T-helper 9 cell (primary cell): ENCODE measurements around the gene PEPD.

Experiments used
- DNase-seq: peaks from one replicate; pipeline ENCODE4 v3.0.0-alpha.2; 2020

The PEPD gene

DNA sequence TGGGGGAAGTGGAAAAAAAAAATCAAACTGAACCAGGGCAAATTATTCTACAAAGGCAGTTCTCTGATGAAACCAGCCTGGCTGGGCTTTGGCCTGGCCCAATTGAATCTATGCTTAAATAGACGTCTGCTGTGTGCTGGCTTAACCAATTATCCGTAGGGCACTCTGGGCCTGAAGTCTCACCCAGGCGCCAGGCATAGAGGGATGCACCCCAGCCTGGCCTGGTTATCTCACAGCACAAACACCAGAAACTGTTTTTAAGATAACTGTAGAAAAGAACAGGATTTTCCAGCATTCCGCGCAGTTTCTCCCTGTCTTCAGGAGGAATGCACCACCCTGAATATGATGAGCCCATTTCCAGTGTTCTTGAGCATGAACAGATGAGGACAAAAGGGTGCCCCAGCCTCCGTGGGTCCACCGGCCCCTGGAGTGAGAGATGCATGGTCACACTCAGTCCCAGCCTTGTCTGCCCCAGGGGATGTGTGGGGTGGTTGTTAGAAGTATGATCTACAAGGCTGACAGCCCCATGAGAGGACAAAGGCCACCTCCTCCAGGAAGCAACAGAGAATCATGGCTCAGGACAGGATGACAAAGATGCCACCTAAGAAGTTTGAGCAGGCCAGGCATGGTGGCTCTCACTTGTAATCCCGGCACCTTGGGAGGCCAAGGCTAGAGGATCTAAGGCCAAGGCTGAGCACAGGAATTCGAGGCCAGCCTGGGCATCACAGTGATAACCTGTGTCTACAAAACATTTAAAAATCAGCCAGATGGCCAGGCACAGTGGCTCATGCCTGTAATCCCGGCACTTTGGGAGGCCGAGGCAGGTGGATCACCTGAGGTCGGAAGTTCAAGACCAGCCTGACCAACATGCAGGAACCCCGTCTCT, 50.2 kb downstream of the PEPD start:
- no peak for DNase-seq

GRCh38 chr19:33470686-33471085, 50.9 kb downstream of the PEPD start:
- no peak for DNase-seq

DNA sequence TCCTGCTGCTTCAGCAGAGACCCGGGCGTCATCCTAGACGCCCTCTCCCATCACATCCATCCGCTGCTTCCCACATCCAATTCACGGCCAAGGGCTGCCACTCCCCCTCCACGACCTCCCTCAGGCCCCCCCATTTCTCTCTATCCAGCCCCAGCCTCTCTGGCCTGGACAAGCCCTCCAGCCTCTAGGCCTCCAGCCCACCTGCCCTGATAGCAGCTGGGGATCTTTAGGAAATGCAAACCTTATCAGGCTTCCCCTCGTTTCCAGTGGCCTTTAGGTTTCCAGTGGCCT, 51.6 kb downstream of the PEPD start:
- DNase-seq = no peak

- no peak for DNase-seq
Observed at GRCh38 chr19:33469171-33470039, 52.2 kb downstream of the PEPD start.

DNA sequence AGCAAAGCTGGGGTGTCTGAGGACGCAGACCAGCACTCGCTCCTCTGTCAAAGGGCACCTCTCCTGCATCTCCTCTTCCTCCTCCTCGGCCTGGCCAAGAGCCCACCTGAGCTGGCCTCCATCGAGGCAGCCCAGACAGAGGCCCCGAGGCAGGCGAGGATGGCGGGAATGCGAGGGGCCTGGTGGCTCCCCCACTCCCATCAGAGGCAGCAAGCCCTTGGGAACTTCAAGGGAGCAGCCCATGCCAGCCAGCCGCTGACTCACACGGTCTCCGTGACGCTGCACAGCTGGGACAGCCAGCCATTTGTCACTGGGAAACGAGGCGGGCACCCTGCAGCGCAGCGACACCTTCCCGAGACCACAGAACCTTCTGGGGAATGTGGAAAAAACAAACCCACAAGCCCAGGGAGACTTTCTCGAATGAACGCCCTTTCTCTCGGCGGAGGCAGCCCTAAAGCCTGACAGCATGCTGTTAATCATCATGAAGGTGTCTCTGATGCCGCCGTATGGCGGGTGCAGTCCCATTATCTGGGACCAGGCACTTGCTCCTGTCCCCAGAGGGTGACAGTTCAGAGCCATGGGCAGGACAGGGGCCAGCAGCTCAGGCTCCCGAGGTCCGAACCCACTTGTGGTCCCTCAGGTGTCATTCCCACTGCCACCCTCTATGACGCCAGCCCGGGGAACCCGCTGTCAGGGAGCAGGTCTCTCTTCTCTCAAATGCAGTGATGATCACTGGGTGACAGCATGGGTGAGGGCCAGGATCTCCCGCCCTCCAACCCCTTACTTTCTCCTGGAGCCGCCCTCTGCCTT, 53.0 kb downstream of the PEPD start:
- DNase-seq = no peak

DNA sequence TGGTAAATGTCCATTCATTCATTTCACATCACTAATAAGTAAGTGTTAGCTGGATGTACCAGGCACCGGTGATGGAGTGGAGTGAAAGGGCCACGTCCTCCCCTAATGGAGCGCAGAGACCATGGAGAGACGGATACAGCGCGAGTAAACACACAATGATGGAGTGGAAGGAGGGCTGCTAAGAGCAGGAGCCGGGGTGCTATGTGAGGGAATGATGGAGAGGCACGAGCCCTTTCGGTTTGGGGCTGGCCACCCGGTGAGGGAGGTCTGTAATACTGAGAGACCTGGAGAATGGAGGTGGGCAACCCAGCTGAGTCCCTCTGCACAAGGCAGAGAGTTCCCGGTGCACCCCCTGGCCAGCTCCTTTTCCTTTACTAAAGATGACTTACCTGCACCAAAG, 53.7 kb downstream of the PEPD start:
- DNase-seq = no peak

DNA sequence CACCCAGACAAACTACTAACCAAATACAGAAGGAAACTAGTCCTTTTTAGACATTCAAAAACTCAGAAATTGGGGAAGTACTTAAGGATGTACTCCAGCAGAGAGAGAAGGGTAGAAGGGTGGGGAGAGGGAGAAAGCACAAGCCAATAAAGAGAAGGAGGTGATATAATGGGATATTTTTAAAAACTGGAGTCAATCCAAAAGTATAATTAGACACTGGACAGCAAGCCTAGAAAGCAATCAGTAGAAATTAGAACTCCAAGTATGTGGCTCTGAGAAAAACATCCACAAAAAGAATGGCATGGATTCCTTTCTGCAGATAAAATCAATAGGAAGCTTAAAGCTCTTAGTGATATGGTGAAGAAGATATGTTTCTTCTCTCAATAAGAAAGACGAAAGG, 55.8 kb downstream of the PEPD start:
- DNase-seq = no peak

- DNase-seq = no peak
Observed at GRCh38 chr19:33465371-33465770, 56.2 kb downstream of the PEPD start.

DNA sequence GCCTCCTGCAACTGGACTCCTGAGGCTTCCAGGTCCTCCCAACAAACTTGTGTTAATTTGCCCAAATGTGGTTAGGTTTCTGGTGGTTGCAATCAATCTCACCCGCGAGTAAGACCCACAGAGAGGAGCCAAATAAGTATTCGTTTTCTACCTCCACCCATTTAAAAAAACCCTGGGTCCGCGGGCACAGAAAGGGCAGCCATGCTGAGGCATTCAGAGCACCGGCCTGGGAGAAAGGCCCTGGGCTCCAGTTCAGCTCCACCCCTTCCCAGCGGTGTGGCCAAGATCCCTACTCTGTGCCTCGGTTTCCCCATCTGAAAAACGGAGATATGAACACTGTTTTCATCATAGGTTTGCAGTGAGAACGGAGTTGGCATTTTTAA, 56.9 kb downstream of the PEPD start:
- DNase-seq = no peak

DNA sequence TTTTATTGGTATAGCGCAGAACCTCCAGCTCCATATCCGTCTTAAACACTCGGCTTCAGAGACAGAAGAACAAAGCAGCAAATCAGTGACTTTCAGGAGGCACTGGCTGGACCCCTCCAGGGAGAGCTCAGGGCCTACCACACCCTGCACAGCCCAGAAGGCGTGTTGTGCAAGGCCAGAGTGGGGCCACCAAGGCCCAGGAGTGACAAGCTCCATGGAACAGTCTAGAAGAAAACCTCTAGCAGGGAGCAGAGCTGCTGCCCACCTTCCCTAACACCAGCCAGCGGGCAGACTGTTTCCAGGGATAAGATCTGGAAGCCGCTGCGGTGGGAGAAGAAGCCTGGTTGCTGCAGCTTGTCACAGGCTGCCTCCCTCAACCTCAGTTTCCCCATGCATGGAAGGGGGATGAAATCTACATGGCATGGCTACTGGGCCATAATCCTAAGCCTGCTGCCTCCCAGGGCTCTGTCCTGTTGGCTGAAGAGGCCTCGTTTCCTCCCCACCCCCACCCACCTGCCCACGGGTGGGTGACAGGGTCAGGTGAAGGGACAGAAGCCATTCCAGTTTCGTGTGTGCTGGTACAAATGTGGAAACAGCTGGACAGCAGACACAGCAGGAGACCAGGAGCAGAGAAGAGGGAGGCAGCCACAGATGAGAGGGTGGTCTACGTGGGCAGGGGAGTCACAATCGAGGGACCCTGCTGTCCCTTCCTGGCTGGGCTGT, 57.4 kb downstream of the PEPD start:
- DNase-seq = no peak

GRCh38 chr19:33463199-33463598, 58.4 kb downstream of the PEPD start:
- DNase-seq = no peak

DNA sequence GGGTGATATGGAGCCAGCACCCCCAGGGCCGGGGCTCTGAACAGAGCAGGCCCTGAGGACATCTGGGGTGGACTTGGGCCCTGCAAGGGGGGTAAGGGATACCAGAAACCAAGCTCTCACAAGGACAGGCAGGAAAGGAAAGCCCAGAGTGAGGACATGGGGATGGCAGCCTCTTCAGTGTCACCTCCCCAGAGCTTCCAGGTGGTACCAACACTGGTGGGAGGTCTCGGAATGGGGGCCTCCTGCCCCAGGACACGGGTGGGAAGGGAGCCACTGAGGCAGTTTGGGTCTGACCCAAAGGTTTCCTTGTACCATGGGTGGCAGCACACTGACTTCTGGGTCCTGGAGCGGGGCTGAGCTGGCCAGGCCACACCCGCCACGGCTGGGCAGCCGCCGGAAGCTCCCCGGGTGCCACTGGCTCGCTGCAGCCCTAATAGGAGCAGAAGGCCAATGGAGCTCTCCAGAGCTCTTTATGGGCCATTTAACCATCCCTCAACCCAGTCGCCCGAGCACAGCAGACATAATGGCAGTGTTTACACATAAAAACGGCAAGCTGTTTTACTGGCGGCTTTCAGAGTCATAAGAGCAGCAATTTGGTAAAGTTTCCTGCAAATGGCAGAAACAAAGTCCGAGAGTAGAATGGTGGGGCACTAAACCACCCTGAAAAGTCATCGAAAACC, 59.3 kb downstream of the PEPD start:
- DNase-seq = no peak

DNA sequence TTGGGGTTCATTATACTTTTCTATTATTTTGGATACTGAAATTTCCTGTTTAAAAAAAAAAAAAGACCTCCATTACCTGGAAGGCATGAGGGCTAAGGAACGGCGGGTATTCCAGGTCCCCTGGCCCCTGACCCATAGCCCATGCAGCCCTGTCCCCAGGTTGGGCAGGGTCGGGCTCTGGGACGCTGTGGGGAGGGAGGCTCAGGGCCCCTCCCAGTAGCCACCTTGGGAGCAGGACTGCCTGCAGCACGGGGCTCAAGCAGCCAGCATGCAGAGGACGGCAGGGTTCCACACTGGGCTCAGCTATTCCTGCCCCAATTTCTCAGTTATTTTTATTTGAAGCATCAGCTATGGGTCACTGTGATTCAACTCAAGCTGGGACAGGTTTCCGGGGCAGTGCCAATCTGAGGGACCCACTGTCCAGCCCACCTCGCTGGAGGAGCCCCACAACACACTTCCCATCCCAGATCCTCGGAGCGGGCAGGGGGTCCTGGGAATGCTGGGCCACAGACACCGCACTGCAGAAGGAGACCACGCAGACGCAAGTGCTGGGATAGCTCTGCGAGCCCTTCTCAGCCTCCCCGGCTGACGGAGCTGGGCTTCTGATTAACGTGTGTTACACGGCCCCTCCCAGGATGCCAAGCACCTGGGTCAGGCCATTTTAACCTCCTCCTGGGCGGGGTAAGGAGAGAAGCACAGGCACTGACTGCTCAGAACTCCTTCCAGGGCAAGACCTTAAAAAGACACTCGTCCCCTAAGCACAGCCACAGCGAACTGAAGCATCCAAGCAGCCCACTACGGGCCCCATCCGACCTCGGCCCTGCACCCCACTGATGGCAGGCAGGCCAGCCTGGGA, 60.1 kb downstream of the PEPD start:
- DNase-seq = no peak

DNA sequence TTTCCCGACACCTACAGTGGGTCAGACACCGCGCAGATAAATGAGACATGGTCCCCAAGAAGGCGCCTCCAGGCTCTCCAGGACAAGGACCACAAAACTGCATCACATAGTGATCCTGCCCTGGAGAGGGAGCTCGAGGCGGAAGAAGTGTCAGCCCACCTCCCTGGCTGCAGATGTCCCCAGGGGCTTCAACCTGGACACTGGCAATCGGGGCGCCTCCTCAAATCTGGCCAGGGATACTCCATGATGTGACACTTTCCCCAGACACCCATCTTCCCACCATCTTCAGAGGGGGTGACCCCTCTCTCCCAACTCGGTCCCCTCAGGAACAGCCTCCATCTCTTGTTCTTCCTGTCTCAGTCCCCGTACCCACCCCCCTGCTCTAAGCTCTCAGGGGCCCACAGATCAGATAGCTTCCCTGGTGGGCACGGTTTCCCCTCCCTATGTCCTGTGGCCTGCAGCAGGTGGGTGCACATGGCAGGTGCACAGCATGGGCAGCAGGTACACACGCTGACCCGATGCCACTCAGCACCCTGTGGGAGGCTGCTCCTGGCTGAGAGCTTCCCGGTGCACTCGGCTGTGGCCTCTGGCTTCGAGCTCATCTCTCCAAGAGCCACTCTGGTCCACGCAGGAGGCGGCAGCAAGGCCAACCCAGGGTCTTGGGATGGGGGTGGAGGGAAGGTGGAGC, 61.2 kb downstream of the PEPD start:
- no peak for DNase-seq

GRCh38 chr19:33459222-33460090, 62.1 kb downstream of the PEPD start:
- no peak for DNase-seq

DNA sequence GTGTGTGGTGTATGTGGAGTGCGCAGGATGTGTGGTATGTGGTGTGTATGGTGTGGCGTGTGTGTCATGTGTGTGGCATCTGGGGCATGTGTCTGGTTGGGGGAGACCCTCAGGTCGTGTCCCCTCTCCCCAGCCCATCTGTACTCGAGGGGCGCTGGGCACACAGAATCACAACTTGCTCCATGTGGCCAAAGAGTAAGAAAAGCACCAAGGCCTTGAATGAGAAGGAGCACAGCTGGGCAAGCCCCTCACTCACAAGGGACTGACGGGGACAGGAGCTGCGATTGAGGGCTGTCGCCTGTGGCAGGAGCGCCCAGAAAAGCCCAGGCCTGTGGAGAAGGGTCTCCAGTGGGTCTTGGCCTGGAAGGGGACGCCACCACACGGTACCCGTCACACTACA, 62.8 kb downstream of the PEPD start:
- no peak for DNase-seq

DNA sequence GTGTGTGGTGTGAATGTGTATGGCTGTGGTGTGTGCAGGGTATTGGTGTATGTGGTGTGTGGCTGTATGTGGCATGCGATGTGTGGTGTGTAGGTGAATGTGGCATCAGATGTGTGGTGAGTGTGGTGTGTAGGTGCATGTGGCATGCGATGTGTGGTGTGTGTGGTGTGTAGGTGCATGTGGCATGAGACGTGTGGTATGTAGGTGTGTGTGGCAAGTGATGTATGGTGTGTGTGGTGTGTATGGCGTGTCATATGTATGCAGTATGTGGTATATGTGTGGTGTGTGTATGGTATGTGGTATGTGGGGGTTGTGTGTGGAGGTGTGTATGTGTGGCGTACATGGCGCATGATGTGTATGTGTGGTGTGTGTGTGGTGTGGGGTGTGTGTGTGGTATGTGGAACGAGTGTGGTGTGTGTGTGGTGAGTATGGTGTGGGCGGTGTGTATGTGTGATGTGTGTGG, 63.4 kb downstream of the PEPD start:
- DNase-seq = no peak

- no peak for DNase-seq
Observed at GRCh38 chr19:33456845-33457220, 64.8 kb downstream of the PEPD start.
